Mucosa of descending colon (tissue), 3 donors: ENCODE data around the gene HNRNPM. TPM values are rescaled to one million over a fixed set of nuclear protein-coding genes. Genes with fewer than 3 reads are reported as not detected.

Experiments used
- ATAC-seq: fragments of 200-7000 bp; cut with Tn5 transposase; one replicate; pipeline ENCODE4 v1.9.1; 2020; ENCODE audit warnings: mild to moderate bottlenecking, moderate library complexity
- DNase-seq, 3 donors: peaks; one replicate each; pipeline ENCODE4 v3.0.0-alpha.2; 2020
- H3K36me3 ChIP-seq: fragments of 200-600 bp; one replicate; pipeline ENCODE4 v1.8.0; 2021; ENCODE audit warnings: low read depth, mild to moderate bottlenecking
- H3K4me1 ChIP-seq: fragments of 200-600 bp; one replicate; pipeline ENCODE4 v1.8.0; 2021; ENCODE audit warnings: low read depth, mild to moderate bottlenecking
- H3K4me3 ChIP-seq: fragments of 200-600 bp; one replicate; pipeline ENCODE4 v1.8.0; 2021; ENCODE audit warnings: mild to moderate bottlenecking
- H3K9me3 ChIP-seq: fragments of 200-600 bp; one replicate; pipeline ENCODE4 v1.8.0; 2021; ENCODE audit warnings: mild to moderate bottlenecking
- intact Hi-C, 2 donors: fragments of 100-400 bp; cut with DNase I in 1 of 2; cut with micrococcal nuclease in 1 of 2; formaldehyde crosslinking; loops; one replicate each; pipeline versions ENCODE4 v1.11.0 to v1.11.1; 2022; cut with DNase I, micrococcal nuclease
- total RNA-seq, 3 donors: library from RNA; stranded (reverse); fragmentation: NEBNext Ultra II Directional in 2 of 3; extraction: Animal tissue kit (Norgen Biotek cat#: 25700) in 2 of 3; gene quantifications; one replicate each; pipeline versions ENCODE4 v1.2.1 to v1.2.4, GENCODE V29; 2021 to 2023
- TF ChIP-seq, protein P1 (sequence below): fragments of 200-600 bp; IDR thresholded peaks from one replicate; pipeline ENCODE4 v1.8.0; 2022; ENCODE audit warnings: antibody characterized with exemption, mild to moderate bottlenecking
- donor health status: DM: no; HTN: no; CAD: no; lungs with moderate emphysema.
- donor health status: DM: no; HTN: no; CAD: no.
- donor health status: DM: no; HTN: yes; CAD: no.

HNRNPM gene
- total RNA-seq, 3 donors from 2014 or later = 116 to 181 (median 149) TPM

- H3K9me3 ChIP-seq = no peaks in the 10 kb centered on the region
- peaks cover 36% of the 10 kb centered on the region for H3K4me1 ChIP-seq
- ATAC-seq (no peak), DNase-seq (no peak)
- intact Hi-C loops = no loop called here
- H3K4me3 ChIP-seq = no peak overlapping the region
- TF ChIP-seq, protein P1, sequence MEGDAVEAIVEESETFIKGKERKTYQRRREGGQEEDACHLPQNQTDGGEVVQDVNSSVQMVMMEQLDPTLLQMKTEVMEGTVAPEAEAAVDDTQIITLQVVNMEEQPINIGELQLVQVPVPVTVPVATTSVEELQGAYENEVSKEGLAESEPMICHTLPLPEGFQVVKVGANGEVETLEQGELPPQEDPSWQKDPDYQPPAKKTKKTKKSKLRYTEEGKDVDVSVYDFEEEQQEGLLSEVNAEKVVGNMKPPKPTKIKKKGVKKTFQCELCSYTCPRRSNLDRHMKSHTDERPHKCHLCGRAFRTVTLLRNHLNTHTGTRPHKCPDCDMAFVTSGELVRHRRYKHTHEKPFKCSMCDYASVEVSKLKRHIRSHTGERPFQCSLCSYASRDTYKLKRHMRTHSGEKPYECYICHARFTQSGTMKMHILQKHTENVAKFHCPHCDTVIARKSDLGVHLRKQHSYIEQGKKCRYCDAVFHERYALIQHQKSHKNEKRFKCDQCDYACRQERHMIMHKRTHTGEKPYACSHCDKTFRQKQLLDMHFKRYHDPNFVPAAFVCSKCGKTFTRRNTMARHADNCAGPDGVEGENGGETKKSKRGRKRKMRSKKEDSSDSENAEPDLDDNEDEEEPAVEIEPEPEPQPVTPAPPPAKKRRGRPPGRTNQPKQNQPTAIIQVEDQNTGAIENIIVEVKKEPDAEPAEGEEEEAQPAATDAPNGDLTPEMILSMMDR = no peak
- no peaks in the 10 kb centered on the region for H3K36me3 ChIP-seq
These were observed 16.6 kb downstream of the HNRNPM start for GRCh38 chr19:8461376-8461775.

DNA sequence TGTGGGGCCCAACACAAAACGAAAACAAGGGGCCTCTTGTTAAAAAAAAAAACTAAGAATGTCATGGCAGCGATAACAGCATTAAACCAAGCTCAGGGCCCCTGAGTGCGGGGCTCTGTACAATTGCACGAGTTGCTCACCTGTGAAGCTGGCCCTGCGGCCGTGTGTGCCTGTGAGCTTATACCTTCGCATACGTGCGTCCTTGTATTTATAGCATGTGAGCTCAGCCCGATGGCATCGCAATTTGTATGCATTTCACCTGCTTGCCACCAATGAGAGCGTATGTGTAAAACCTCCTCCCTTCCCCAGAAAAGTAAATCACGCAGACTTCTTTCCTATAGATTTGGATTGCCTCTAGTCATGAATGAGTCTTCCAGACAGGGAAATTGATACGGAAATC, 17.1 kb downstream of the HNRNPM start:
- DNase-seq (no peak), ATAC-seq (no peak)
- peaks cover 32% of the 10 kb centered on the region for H3K4me1 ChIP-seq
- H3K36me3 ChIP-seq = no peaks in the 10 kb centered on the region
- H3K4me3 ChIP-seq = no peak overlapping the region
- TF ChIP-seq, protein P1 = no peak
- intact Hi-C loops = no loop called here
- no peaks in the 10 kb centered on the region for H3K9me3 ChIP-seq

DNA sequence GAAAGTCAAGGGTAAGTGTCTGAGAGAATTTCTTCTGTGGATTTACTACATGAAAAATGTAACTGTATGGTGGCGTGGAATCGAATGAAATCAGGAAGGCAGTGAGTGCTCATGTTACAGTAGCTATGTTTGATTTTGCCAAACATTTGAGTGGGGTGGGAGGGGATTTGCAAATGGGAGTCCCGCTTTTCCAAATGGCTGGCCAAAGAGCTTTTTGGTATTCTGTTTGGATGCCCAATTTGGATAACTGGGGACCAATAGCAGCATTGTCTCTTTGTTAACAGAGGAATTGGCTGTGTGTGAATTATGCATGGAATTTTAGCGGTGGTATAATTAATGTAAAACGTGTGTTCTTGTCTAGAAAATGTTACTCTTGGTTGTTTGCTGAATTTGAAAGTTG, 17.8 kb downstream of the HNRNPM start:
- intact Hi-C loops = no loop called here
- TF ChIP-seq, protein P1 = no peak
- no peak for ATAC-seq
- H3K4me1 ChIP-seq = peaks cover 26% of the 10 kb centered on the region
- H3K9me3 ChIP-seq = no peaks in the 10 kb centered on the region
- H3K36me3 ChIP-seq = no peaks in the 10 kb centered on the region
- no peak for DNase-seq
- no peak overlapping the region for H3K4me3 ChIP-seq

DNA sequence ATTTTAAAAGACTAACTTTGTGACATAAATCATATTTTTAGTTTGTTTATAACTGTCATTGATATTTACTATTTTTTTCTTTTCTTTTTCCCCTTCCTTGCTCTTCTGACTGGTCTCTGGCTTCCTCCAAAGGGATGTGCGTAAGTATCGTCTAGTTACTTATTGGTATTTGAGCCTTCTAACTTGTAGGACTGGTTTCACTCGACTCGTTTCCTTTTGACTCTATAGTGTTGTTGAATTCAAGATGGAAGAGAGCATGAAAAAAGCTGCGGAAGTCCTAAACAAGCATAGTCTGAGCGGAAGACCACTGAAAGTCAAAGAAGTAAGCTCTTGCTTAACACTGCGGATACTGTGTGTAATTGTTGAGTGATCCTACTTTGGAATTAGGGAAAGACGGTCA, 18.6 kb downstream of the HNRNPM start:
- no peak for ATAC-seq
- H3K36me3 ChIP-seq = no peaks in the 10 kb centered on the region
- intact Hi-C loops = no loop called here
- no peaks in the 10 kb centered on the region for H3K9me3 ChIP-seq
- H3K4me1 ChIP-seq = peaks cover 20% of the 10 kb centered on the region
- no peak overlapping the region for H3K4me3 ChIP-seq
- DNase-seq = no peak
- TF ChIP-seq, protein P1 = no peak

DNA sequence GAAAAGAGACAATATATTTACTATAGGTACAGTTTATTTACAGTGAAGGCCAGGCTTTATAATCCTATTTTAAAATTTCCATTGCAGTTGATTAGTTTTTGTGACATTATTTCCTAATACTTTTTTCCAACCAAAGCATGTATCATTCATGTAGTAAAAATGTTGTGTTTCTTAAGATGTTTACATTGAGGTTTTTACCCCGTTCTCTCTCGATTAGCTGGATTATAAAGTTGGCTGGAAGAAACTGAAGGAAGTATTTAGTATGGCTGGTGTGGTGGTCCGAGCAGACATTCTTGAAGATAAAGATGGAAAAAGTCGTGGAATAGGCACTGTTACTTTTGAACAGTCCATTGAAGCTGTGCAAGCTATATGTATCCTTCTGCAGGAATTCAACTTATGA, 21.2 kb downstream of the HNRNPM start:
- Histone ChIP-seq H3K4me1 (peaks cover 1% of the 10 kb centered on the region), H3K9me3 (no peaks in the 10 kb centered on the region), H3K4me3 (no peak overlapping the region), H3K36me3 (peaks cover 6% of the 10 kb centered on the region)
- intact Hi-C loops = no loop called here
- no peak for DNase-seq
- ATAC-seq = no peak
- TF ChIP-seq, protein P1 = no peak

GRCh38 chr19:8468124-8468523, 23.3 kb downstream of the HNRNPM start:
- TF ChIP-seq, protein P1 = no peak
- no peak for DNase-seq
- Histone ChIP-seq H3K9me3 (no peaks in the 10 kb centered on the region), H3K4me1 (no peaks in the 10 kb centered on the region), H3K4me3 (no peak overlapping the region), H3K36me3 (peaks cover 6% of the 10 kb centered on the region)
- no peak for ATAC-seq
- intact Hi-C loops = no loop called here
